Muscle layer of duodenum (tissue), 2 donors: Measurements from ENCODE around the gene C13orf42.

Source experiments
- H3K27ac ChIP-seq: one replicate; pipeline ENCODE4 v1.7.0; 2013; ENCODE audit warnings: mild to moderate bottlenecking, low read length
- H3K27me3 ChIP-seq: one replicate; pipeline ENCODE4 v1.7.0; 2013; ENCODE audit warnings: low read depth, mild to moderate bottlenecking, control low read depth, low read length
- H3K36me3 ChIP-seq, 2 donors: one replicate each; pipeline ENCODE4 v1.7.0; 2013; ENCODE audit warnings: low read length in 2 of 2, control low read depth in 1 of 2, mild to moderate bottlenecking in 1 of 2; ENCODE audit not compliant: insufficient read depth in 2 of 2, control insufficient read depth in 1 of 2
- H3K4me1 ChIP-seq, 2 donors: one replicate each; pipeline ENCODE4 v1.7.0; 2013; ENCODE audit warnings: low read length in 2 of 2, mild to moderate bottlenecking in 2 of 2, control low read depth in 1 of 2, moderate library complexity in 1 of 2; ENCODE audit not compliant: insufficient read depth in 2 of 2, control insufficient read depth in 1 of 2
- H3K4me3 ChIP-seq, 2 donors: one replicate each; pipeline ENCODE4 v1.7.0; 2013; ENCODE audit warnings: low read length in 2 of 2, low read depth in 1 of 2, mild to moderate bottlenecking in 1 of 2
- H3K9me3 ChIP-seq, 2 donors: one replicate each; pipeline ENCODE4 v1.7.0; 2013; ENCODE audit warnings: low read length in 2 of 2, control low read depth in 1 of 2, mild to moderate bottlenecking in 1 of 2; ENCODE audit not compliant: control insufficient read depth in 1 of 2
- donor health status: healthy.

C13orf42 gene

GRCh38 chr13:51043310-51043709, 67.8 kb downstream of the C13orf42 start:
- Histone ChIP-seq H3K27ac (no peak overlapping the region), H3K27me3 (no peaks in the 10 kb centered on the region), H3K4me1 (no peaks in the 10 kb centered on the region), H3K36me3 (no peaks in the 10 kb centered on the region), H3K4me3 (no peak overlapping the region), H3K9me3 (no peaks in the 10 kb centered on the region)

GRCh38 chr13:51041710-51042109, 69.4 kb downstream of the C13orf42 start:
- no peaks in the 10 kb centered on the region for H3K27me3 ChIP-seq
- no peaks in the 10 kb centered on the region for H3K36me3 ChIP-seq
- no peak overlapping the region for H3K4me3 ChIP-seq
- H3K27ac ChIP-seq: no peak overlapping the region
- no peaks in the 10 kb centered on the region for H3K9me3 ChIP-seq
- H3K4me1 ChIP-seq: no peaks in the 10 kb centered on the region

GRCh38 chr13:51041126-51041525, 69.9 kb downstream of the C13orf42 start:
- Histone ChIP-seq H3K27ac (no peak overlapping the region), H3K9me3 (no peaks in the 10 kb centered on the region), H3K4me3 (no peak overlapping the region), H3K4me1 (no peaks in the 10 kb centered on the region), H3K36me3 (no peaks in the 10 kb centered on the region), H3K27me3 (no peaks in the 10 kb centered on the region)

GRCh38 chr13:51040431-51040830, 70.6 kb downstream of the C13orf42 start:
- Histone ChIP-seq H3K27me3 (no peaks in the 10 kb centered on the region), H3K9me3 (no peaks in the 10 kb centered on the region), H3K4me1 (no peaks in the 10 kb centered on the region), H3K4me3 (no peak overlapping the region), H3K27ac (no peak overlapping the region), H3K36me3 (no peaks in the 10 kb centered on the region)

GRCh38 chr13:51036418-51036817, 74.7 kb downstream of the C13orf42 start:
- Histone ChIP-seq H3K4me3 (no peak overlapping the region), H3K27me3 (no peaks in the 10 kb centered on the region), H3K4me1 (no peaks in the 10 kb centered on the region), H3K36me3 (no peaks in the 10 kb centered on the region), H3K9me3 (no peaks in the 10 kb centered on the region), H3K27ac (no peak overlapping the region)

- H3K36me3 ChIP-seq: no peaks in the 10 kb centered on the region
- no peaks in the 10 kb centered on the region for H3K9me3 ChIP-seq
- no peak overlapping the region for H3K27ac ChIP-seq
- H3K4me3 ChIP-seq: no peak overlapping the region
- H3K4me1 ChIP-seq: no peaks in the 10 kb centered on the region
- H3K27me3 ChIP-seq: no peaks in the 10 kb centered on the region
Observed at GRCh38 chr13:51035978-51036377, 75.1 kb downstream of the C13orf42 start.

GRCh38 chr13:51035469-51035868, 75.6 kb downstream of the C13orf42 start:
- Histone ChIP-seq H3K27me3 (no peaks in the 10 kb centered on the region), H3K4me3 (no peak overlapping the region), H3K4me1 (no peaks in the 10 kb centered on the region), H3K9me3 (no peaks in the 10 kb centered on the region), H3K27ac (no peak overlapping the region), H3K36me3 (no peaks in the 10 kb centered on the region)

- Histone ChIP-seq H3K4me3 (no peak overlapping the region), H3K9me3 (no peaks in the 10 kb centered on the region), H3K36me3 (no peaks in the 10 kb centered on the region), H3K27me3 (no peaks in the 10 kb centered on the region), H3K4me1 (no peaks in the 10 kb centered on the region), H3K27ac (no peak overlapping the region)
Observed at GRCh38 chr13:51034906-51035305, 76.2 kb downstream of the C13orf42 start.

GRCh38 chr13:51033421-51034185, 77.5 kb downstream of the C13orf42 start:
- H3K36me3 ChIP-seq: no peaks in the 10 kb centered on the region
- no peak overlapping the region for H3K27ac ChIP-seq
- no peaks in the 10 kb centered on the region for H3K9me3 ChIP-seq
- H3K4me1 ChIP-seq: no peaks in the 10 kb centered on the region
- H3K27me3 ChIP-seq: no peaks in the 10 kb centered on the region
- no peak overlapping the region for H3K4me3 ChIP-seq

- H3K27me3 ChIP-seq: no peaks in the 10 kb centered on the region
- H3K27ac ChIP-seq: no peak overlapping the region
- no peaks in the 10 kb centered on the region for H3K4me1 ChIP-seq
- no peaks in the 10 kb centered on the region for H3K36me3 ChIP-seq
- H3K4me3 ChIP-seq: no peak overlapping the region
- H3K9me3 ChIP-seq: no peaks in the 10 kb centered on the region
Observed at GRCh38 chr13:51032831-51033230, 78.2 kb downstream of the C13orf42 start.
